HL-60/S4 (cell line): Measurements from ENCODE around the gene GAB3.
"Not testable (repeated sequence)": the region's sequence is repeated elsewhere in the genome, so short reads cannot be mapped to it uniquely, and the experiment has no call there.

Experiments used
- in situ Hi-C: fragments of 300-500 bp; cut with MboI; formaldehyde crosslinking; loops from 2 replicates; pipeline ENCODE4 v1.14.3; 2022; ENCODE audit warnings: low sequenced_read_pairs

GAB3 gene

DNA sequence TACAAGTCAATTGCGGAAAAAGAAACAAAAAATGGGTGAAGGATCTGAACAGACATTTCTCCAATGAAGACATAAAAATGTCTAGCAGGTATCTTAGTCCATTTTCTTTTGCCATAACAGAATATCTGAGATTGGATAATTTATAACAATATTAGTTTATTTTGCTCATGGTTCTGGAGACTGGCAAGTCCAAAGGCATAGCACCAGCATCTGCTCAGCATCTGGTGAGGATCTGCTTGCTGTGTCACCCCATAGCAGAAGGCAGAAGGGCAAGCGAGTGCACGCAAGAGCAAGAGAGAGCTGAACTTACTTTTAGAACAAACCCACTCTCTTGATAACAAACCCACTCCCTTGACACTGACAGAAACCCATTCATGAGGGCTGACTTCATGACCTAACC, 29.7 kb downstream of the GAB3 start:
- in situ Hi-C loops: no loop called here

DNA sequence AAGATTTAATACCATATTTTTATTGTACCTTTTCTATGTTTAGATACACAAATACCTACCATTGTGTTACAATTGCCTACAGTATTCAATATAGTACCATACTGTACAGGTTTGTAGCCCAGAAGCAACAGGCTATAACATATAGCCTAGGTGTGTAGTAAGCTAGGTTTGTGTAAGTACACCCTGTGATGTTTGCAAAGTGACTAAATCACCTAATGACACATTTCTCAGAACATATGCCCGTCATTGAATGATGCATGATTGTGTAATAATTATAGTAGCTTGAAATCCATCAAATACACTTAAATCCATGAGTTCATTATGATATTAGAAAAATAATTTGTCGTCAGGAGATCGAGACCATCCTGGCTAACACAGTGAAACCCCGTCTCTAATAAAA, 30.8 kb downstream of the GAB3 start:
- in situ Hi-C loops: no loop called here

DNA sequence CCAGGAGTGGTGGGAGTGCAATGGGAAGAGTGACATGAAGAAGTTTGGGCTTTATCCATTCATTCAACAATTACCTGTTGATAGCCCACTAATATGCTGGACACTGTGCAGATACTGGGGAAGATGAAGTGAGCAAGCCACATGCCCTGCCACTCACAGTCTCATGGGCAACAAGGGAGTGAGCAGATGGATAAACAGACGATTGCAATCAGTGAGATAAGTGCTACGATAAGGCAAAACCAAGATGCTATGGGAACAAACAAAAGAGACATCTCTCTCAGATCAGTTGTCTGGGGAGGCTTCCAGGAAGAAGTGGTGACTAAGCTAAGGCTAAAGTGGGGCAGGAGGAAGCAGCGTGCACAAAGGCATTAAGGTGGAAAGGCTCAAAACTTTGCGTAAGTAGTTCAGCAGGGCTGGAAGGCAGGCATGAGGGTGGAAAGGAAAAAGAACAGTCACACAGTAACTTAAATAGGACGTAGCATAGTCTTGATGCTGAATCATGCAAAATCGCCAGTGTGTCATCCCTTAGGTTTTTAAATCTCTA, 31.7 kb downstream of the GAB3 start:
- in situ Hi-C loops: no loop called here

DNA sequence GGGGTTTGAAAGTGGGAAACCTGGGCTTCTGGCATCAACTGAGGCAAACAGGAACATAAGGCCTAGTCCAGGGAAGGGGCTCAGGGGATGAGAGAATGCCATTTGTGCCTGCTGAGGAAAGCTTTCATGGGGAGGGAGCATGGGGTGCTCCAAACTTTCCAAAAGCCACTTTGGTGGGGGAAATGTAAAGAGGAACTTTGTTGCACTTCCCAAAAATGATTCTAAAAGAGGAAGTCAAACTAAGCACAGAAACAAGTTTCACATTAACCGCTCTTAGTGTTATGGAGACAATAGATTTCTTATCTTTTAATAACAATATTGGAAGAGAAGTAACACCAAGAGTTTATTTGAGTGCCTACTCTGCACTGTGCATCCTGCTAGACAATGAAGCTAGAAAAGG, 32.3 kb downstream of the GAB3 start:
- in situ Hi-C loops: no loop called here

DNA sequence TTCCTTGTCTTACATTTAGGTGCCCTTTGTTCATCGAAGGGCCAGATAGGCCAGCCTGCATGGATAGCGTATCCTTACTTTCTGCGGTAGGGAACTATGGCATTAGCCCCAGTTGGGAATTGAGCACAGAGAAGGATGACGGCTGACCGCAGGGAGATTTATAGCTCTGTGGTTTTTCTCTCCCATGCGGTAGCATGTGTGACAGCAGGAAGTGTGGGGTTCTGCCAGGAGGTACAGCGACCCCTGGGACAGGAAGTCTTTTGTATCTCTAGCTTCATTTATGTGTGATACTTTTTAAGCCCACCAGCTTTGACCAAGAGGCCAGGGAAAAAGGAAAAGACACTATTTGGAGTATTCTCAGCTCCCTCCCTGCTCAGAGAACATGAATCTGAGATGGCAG, 33.1 kb downstream of the GAB3 start:
- in situ Hi-C loops: no loop called here

DNA sequence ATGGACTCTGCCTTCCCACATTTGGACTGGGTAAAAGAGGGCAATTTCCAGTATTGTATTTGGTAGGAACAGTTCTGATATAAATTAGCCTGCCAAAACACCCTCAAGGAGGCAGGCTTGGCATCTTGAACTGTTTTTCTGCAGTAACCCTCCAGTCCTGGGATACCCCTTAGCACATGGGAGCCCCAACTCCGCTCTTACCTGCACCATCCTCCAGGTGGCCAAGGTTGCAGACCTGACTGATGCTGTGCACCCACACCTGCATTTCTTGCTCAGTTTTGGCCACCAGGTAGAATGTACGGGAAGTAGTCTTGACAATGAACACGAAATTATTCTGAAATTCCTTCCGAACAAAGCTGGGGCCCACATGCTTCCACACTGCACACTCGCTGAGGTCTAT, 35.1 kb downstream of the GAB3 start:
- in situ Hi-C loops: no loop called here

DNA sequence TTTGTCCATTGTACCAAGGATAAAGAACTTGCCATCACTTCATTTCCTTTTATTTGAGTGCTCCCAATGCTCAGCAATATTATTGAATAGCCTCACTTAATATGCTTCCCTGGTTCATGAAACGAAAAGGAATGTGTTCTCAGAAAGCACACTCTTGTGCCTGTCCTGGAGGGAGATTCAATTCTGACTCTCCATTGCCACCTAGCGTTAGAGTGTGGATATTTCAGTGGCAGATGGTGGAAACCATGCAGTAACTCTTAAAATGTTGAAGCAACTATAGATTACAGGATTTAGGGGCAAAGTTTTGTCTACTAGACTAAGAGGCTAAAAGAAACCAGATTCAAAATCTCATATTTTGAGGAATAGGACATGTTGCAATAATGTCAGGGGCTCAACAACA, 36.0 kb downstream of the GAB3 start:
- in situ Hi-C loops: no loop called here

DNA sequence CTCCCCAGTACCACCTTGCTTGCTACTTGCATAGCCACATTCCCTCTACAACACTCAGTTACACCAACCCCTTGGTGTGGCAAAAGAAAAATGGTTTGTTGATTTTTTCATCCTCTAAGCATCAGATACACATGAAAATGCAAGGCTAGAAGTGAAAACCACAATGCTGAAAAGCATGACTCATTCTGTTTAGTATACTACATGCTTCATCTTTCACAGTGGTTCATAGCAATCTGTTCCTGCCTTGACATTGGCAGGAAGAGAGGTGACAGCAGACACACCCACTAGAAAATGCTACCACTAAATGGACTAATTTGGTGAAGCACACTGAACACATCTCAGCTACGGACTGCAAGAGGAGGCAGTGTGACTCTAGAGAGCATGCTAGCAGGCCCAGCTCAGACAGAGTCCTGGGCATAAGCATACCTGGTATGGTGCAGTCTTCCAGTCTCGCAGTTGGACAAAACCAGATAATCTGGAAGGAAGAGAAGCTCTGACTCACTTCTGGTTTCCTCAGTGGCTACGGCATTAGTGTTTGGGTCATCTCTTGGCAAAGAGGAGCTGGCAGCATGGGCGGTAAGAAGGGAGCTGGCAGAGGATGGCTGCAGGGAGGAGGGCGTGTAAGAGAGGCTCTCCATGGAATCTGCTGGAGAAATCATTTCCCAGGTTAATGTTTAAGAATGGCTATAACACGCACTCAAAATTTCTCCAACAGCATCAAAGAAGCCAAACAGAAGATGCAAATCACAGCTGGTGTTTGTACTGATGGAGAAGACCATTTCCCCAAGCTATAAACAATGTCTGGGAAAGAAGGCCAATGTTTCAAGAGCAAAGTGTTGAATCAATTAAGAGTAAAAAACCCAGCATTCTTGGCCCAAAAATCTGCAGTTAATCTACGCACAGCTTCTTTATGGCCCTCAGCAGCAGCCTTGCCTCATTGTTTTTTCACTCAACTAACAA, 37.8 kb downstream of the GAB3 start:
- in situ Hi-C loops: no loop called here

DNA sequence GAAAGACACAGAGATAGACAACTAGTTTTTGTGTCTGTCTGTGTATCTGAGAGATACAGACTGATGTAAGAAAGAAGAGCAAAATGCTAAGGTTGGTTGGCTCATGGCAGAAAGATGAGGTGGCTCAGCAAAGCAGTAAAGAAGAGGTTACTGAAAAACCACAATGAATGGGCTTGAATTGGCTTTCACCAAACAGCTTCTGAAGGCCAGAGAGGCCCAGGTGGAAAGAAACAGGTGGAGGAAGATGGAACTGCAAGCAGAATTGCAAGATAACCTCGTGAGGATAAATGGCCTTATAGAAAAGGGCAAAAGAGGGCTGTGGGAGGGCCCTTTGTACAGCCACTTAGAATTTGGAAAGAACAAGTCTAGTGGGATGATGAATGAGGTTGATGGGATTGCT, 39.6 kb downstream of the GAB3 start:
- in situ Hi-C loops: no loop called here

DNA sequence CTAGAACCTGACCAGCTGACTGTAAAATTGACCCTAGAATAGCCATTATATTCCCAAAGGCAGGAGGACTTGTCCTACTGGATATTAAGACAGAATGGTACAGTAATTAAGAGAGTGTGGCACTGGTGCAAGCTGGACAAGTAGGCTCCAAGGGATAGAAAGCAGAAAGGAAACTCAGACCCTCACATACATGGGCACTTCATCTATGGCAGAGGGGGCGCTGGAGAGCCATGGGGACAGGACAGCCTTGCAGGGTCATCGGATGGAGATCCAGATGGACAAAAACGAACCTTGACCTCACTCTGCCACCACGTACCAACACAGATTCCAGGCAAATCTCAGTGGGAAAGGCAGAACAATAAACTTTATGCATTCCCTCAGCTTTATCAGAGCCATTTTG, 40.6 kb downstream of the GAB3 start:
- in situ Hi-C loops: no loop called here

DNA sequence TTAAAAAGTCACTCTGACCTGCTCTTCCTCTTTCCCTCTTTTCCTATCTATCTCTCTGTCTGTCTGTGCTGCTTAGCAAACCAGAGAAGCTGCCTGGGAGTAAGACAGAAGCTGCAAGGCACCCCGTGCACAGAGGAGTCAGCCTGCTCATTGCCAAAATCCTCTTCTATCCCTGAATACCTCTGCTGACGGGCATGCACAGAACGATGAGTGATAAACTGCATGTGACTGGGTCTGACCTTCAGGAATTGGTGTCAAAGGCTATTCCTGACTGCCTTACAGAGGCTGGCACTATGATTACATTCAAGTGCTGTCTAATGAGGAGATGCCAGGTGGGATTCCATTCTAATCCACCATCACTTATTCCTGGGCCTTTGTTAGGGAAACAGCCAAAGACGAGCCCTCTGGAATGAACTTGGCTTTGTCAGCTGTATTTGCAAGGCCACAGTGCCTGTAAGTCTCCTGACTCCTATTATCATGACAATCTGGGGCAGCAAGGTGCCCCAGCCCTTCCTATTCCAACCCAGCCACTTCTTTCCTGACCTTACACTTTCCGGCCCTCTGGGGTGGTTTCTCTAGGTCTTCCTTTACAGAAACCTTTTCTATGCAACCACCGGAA, 52.1 kb downstream of the GAB3 start:
- in situ Hi-C loops: no loop called here

DNA sequence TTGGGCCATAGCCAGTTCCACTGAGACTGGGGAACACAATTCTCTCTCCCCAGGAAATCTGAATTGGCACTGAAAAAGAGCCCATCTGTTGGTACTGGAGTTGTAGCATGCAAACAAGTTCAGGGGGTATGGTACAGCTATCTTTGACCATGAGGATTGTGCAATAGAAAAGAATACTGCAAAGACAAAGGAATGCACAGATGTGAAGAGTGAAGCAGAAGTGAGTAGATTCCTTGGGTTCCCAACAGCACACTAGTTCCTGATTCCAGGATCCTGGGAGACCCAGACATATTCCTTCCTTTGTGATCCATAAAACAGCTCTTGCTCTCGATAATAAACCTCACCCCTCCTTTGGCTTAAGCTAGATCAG, 54.2 kb downstream of the GAB3 start:
- in situ Hi-C loops: no loop called here

DNA sequence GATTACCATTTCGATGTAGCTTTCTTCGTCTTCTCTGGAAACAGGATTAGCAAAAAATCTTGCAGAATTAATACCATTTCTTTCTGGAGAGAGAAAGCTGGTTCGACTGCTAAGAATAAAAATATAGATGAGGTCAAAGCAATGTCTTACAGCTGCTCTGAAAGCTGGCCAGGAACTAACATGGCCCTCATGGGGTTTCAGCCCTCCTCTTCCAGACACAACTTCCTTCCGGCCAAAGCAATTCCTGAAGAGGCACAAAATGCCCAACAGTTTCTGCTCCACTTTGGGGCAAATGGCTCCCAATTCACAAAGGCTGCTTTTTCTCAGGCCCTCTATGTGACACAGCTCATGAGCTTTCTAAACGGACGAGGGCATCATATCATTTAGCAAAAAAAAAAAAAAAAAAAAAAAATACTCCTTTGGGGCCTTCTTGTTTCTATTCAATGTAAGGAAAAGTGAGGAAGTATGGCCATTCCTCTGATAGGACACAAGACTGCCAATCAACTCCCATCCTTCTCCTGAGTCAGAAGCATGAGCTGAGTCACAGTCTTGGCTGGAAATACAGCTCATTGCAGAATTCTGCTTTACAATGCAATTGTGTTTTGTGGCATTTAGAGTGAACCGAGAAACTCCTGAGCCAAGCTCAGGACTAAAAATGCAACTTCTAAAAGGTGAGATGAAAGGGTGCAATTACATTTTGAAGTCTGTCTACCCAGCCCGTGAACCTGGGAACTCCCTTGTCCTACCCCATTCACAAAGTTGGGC, 54.8 kb downstream of the GAB3 start:
- in situ Hi-C loops: no loop called here

DNA sequence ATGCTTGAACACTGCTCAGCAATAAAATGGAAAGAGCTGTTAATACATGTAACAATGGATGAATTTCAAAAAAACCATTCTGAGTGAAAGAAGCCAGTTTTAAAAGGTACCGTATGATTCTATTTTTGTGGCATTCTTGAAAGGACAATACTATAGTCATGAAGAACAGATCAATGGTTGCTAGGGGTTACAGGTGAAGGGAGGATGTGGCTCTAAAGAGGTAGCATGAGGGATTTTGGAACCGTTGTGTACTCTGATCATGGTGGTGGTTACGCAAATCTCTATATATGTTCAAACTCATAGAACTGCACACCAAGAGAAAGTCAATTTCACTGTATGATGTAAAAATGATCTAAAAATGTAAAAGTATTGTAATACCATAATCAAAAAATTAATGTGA, 57.5 kb downstream of the GAB3 start:
- in situ Hi-C loops: no loop called here

DNA sequence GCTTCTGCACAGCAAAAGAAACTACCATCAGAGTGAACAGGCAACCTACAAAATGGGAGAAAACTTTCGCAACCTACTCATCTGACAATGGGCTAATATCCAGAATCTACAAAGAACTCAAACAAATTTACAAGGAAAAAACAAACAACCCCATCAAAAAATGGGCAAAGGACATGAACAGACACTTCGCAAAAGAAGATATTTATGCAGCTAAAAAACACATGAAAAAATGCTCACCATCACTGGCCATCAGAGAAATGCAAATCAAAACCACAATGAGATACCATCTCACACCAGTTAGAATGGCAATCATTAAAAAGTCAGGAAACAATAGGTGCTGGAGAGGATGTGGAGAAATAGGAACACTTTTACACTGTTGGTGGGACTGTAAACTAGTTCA, 60.4 kb downstream of the GAB3 start:
- in situ Hi-C loops: not testable (repeated sequence)

DNA sequence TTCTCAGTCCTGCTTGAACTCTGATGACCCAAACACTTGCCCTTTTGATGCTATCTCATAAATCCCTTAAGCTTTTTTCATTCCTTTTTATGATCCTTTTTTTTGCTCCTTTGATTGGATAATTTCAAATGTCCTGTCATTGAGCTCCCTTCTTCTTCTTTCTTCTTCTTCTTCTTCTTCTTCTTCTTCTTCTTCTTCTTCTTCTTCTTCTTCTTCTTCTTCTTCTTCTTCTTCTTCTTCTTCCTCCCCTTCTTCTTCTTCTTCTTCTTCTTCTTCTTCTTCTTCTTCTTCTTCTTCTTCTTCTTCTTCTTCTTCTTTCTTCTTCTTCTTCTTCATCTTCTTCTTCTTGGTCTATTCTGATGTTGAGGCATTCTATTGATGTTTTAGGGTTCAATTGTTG, 78.8 kb downstream of the GAB3 start:
- in situ Hi-C loops: not testable (repeated sequence)

DNA sequence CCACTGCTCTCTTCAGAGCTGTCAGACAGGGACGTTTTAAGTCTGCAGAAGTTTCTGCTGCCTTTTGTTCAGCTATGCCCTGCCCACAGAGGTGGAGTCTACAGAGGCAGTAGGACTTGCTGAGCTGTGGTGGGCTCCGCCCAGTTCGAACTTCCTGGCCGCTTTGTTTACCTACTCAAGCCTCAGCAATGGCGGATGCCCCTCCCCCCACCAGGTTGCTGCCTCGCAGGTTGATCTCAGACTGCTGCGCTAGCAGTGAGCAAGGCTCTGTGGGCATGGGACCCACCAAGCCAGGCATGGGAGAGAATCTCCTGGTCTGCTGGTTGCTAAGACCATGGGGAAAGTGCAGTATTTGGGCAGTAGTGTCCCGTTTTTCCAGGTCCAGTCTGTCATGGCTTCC, 80.0 kb downstream of the GAB3 start:
- in situ Hi-C loops: not testable (repeated sequence)

DNA sequence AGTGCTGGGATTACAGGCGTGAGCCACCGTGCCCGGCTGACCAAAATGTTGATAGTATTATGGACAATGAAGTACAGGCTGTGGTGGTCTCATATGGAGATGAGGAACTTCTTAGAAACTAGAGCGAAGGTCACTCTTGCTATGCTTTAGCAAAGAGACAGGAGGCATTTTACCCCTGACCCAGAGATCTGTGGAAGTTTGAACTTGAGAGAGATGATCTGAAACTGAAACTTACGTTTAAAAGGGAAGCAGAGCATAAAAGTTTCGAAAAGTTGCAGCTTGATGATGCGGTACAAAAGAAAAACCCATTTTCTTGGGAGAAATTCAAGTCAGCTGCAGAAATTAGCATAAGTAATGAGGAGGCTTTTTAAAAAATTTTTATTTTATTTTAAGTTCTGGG, 89.0 kb downstream of the GAB3 start:
- in situ Hi-C loops: no loop called here

DNA sequence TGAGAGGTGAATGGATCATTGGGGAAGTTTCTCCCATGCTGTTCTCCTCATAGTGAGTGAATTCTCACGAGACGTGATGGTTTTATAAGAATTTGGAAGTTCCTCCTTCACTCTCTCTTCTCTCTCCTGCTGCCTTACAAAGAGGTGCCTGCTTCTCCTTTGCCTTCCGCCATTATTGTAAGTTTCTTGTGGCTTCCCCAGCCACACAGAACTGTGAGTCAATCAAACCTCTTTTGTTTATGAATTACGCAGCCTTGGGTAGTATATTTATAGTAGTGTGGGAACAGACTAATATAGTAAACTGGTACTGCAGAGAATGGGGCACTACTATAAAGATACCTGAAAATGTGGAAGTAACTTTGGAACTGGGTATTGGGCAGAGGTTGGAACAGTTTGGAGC, 89.7 kb downstream of the GAB3 start:
- in situ Hi-C loops: no loop called here

DNA sequence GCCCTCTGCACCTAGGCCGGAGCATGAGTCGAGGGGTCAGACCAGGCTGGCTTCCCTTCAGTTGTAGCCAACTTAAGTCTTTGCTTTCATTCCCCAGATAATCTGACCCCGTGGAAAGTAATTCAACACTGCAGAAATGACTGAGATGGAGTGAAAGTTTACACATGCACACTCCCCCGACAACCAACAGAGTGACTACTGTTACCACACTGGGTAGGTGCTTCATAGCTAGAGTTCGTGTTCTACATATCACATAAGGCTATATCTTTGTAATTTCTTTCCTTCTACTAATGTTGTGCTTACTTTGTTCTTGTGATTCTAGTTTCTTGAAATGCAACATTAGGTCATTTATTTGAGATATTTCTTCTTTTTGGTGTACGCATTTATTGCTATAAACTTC, 90.3 kb downstream of the GAB3 start:
- in situ Hi-C loops: no loop called here

DNA sequence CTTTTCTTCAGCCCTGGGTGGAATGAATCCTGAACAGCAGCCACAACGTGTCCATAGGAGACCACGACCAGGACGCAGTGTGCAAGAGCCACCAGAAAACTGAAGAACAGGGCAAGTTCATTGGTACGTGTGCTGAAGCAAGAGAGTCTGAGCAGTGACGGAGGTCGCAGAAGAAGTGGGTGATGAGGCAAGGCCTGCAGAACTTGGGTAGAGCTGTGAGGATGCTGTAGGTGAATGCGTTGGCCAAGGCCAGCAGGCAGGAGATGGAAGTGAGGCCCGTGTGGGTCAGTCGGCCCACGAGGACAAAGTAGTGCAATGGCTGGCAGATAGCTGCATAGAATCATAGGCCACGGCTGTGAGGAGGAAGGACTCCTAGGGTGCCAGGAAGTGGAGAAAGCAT, 91.9 kb downstream of the GAB3 start:
- in situ Hi-C loops: no loop called here

DNA sequence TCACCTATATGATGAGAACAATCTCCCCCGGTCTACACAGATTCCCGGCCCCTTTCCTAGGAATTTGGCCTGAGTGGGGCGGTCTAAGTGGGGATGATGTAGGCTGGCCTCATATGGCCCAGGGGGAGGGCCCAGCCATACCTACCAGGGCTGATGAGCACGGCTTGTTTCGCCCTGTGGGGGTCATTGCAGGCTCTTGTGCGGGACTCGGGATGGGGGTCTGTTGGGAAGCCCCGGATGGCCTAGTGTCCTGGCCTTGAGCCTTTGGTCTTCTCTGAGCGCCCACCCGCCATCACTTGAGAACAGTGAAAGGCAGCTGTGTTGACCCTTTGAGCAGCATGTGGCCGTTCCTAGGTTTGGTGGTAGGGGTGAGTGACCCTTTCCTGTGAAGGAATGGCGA, 92.7 kb downstream of the GAB3 start:
- in situ Hi-C loops: no loop called here
